PFSK-1 (cell line): ENCODE data around the gene TAF11L7.
"Not testable (repeated sequence)": the region's sequence is repeated elsewhere in the genome, so short reads cannot be mapped to it uniquely, and the experiment has no call there.

ENCODE experiments used
- FOXP2 ChIP-seq: optimal IDR thresholded peaks from 2 replicates; pipeline ENCODE3; 2011; ENCODE audit warnings: borderline replicate concordance, control low read depth, inconsistent platforms; ENCODE audit not compliant: insufficient read depth; ENCODE audit errors: extremely low read length, extremely low read depth
- POLR2AphosphoS5 ChIP-seq: IDR thresholded peaks from 2 replicates; pipeline ENCODE4 v1.6.1; 2012; ENCODE audit warnings: low read depth, mild to moderate bottlenecking, control low read depth, low read length, moderate library complexity
- SIN3A ChIP-seq: IDR thresholded peaks from 2 replicates; pipeline ENCODE4 v1.6.1; 2012; ENCODE audit warnings: mild to moderate bottlenecking, low read length, moderate library complexity, borderline replicate concordance; ENCODE audit not compliant: insufficient read depth
- TAF1 ChIP-seq: IDR thresholded peaks from 2 replicates; pipeline ENCODE4 v1.6.1; 2012; ENCODE audit warnings: low read length, control low read depth, borderline replicate concordance; ENCODE audit not compliant: insufficient read depth
- TF ChIP-seq, protein P1 (sequence below), 2 experiments: IDR thresholded peaks; 2 replicates each; pipeline versions ENCODE4 v1.6.1 to v1.8.0; 2011 to 2012; ENCODE audit warnings: low read depth in 2 of 2, low read length in 2 of 2, control low read depth in 1 of 2, inconsistent platforms in 1 of 2, mild to moderate bottlenecking in 1 of 2, moderate library complexity in 1 of 2; ENCODE audit not compliant: insufficient read depth in 1 of 2

Gene TAF11L7

DNA sequence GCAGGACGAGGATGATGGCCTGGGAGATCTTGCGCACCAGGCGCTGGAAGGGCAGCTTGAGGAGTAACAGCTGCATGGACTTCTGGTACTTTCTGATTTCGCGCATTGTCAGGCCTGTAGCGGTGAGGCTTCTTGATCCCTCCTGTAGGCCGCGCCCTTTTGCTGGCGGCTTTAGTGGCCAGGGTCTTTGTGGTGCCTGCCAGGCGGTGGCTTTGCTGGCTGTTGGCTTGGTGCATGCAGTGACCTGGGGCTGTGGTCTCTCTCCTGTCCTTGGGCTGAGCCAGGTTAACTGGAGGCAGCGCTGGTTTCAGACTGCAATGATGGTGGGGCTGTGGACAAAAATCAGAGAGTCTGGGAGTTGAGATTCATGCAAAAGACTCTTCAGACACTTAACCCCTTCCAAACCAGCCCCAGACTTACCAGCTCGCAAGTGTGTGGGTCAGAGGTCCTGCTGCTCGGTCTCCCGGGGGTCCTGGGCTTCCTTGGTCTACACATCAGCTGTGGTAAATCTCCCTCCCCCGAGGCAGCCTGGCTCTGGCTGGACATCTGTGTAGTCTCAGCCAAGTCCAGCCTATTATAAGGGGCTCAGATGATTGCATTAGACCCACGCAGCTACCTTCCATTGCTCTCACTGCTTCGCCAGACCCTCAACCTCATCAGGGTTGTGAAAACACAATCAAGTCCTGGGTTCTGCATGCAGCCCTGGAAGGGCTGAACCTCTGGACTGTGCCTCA is 29.5 kb upstream of the TAF11L7 start:
- TF ChIP-seq, protein P1, sequence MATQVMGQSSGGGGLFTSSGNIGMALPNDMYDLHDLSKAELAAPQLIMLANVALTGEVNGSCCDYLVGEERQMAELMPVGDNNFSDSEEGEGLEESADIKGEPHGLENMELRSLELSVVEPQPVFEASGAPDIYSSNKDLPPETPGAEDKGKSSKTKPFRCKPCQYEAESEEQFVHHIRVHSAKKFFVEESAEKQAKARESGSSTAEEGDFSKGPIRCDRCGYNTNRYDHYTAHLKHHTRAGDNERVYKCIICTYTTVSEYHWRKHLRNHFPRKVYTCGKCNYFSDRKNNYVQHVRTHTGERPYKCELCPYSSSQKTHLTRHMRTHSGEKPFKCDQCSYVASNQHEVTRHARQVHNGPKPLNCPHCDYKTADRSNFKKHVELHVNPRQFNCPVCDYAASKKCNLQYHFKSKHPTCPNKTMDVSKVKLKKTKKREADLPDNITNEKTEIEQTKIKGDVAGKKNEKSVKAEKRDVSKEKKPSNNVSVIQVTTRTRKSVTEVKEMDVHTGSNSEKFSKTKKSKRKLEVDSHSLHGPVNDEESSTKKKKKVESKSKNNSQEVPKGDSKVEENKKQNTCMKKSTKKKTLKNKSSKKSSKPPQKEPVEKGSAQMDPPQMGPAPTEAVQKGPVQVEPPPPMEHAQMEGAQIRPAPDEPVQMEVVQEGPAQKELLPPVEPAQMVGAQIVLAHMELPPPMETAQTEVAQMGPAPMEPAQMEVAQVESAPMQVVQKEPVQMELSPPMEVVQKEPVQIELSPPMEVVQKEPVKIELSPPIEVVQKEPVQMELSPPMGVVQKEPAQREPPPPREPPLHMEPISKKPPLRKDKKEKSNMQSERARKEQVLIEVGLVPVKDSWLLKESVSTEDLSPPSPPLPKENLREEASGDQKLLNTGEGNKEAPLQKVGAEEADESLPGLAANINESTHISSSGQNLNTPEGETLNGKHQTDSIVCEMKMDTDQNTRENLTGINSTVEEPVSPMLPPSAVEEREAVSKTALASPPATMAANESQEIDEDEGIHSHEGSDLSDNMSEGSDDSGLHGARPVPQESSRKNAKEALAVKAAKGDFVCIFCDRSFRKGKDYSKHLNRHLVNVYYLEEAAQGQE (IDR thresholded peaks at IDR 0.05; ENCODE audit: insufficient read depth in 1 of 2, low read depth in 2 of 2, low read length in 2 of 2): no peak
- TF ChIP-seq SIN3A: no peak
- no peak for TF ChIP-seq TAF1
- TF ChIP-seq FOXP2: no peak
- no peak for TF ChIP-seq POLR2AphosphoS5

GRCh38 chr5:17610092-17610491 is 24.5 kb upstream of the TAF11L7 start, which contains the start of gene TAF11L12:
Gene TAF11L12, plus strand, starts transcription at chr5:17610392.
- not testable (repeated sequence) for TF ChIP-seq POLR2AphosphoS5, TAF1
- TF ChIP-seq, protein P1 (IDR thresholded peaks at IDR 0.05; ENCODE audit: insufficient read depth in 1 of 2, low read depth in 2 of 2, low read length in 2 of 2): not testable (repeated sequence)

GRCh38 chr5:17604951-17605350 is 19.4 kb upstream of the TAF11L7 start:
- TF ChIP-seq SIN3A (no peak), TAF1 (no peak), POLR2AphosphoS5 (no peak), FOXP2 (no peak)
- TF ChIP-seq, protein P1 (IDR thresholded peaks at IDR 0.05; ENCODE audit: insufficient read depth in 1 of 2, low read depth in 2 of 2, low read length in 2 of 2): no peak

- TF ChIP-seq, protein P1 (IDR thresholded peaks at IDR 0.05; ENCODE audit: insufficient read depth in 1 of 2, low read depth in 2 of 2, low read length in 2 of 2): not testable (repeated sequence)
- TF ChIP-seq POLR2AphosphoS5, SIN3A: not testable (repeated sequence)
These were observed 18.3 kb upstream of the TAF11L7 start, which contains the start of gene TAF11L11 for GRCh38 chr5:17603880-17604279. Gene TAF11L11, plus strand, starts transcription at chr5:17604183.
